Measurements from ENCODE around the gene HOXA2. TPM values are rescaled to one million over a fixed set of nuclear protein-coding genes. Genes with fewer than 3 reads are reported as not detected.

The HOXA2 gene
- total RNA-seq, 1 donor from 2014 or later: 2.0 TPM

- Histone ChIP-seq H3K27me3 (no peaks in the 10 kb centered on the region), H3K9me3 (no peaks in the 10 kb centered on the region), H3K4me1 (peaks cover 13% of the 10 kb centered on the region), H3K27ac (no peak overlapping the region), H3K4me3 (no peak overlapping the region), H3K36me3 (no peaks in the 10 kb centered on the region)
- TF ChIP-seq CTCF (IDR thresholded peaks at IDR 0.05) (no peak), POLR2AphosphoS5 (IDR thresholded peaks at IDR 0.05; ENCODE audit: insufficient read depth in 1 of 2, low read depth in 1 of 2) (no peak), POLR2A (IDR thresholded peaks at IDR 0.05) (no peak)
- peak in 1 of 2 donors; percentile 61 for DNase-seq (ENCODE audit: extremely low spot score in 2 of 2)
- intact Hi-C loops (cut with DNase I): no loop called here
Measured at GRCh38 chr7:27114881-27115220, 12.4 kb upstream of the HOXA2 start.

DNA sequence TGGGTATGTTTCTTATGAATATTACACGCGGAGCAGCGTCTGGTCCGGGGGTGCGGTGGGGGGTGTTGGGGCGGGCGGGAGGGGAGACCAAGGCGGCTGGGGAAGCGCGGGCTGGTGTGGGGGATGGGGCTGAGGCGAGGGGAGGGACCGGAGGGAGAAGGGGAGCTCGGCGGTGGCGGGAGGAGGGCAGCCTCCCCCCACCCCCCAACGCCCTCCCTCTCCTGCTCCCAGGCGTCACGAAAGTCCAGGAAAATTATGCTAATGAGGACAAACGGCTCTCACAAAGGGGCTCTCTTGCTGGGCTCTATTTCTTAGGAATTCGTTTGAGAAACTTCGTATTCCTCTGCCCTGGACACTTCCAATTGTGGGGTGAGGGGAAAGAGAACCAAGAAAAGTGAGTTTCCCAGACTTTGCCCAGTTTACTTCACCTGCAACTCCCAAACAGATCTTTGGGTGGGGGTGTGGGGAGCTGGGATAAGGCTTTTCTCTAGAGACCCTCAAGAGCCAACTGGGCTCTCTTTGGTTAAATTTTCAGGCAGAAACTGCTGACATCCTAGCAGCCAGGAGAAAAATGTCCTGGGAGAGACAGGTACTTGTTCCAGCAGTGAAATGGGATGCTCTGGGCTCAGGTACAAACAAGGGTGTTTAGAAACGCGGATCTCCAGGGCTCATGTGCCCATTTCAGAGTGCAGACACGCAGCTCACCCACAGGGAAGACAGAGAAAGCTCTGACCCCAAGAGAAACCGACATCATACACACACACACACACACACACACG is 11.7 kb upstream of the HOXA2 start:
- Histone ChIP-seq H3K27ac (peak overlapping the region; percentile 75), H3K4me3 (peak overlapping the region; percentile 50 to 53), H3K36me3 (no peaks in the 10 kb centered on the region), H3K27me3 (no peaks in the 10 kb centered on the region), H3K9me3 (no peaks in the 10 kb centered on the region), H3K4me1 (peaks cover 13% of the 10 kb centered on the region)
- peak in 1 of 2 donors; percentile 46 for DNase-seq (ENCODE audit: extremely low spot score in 2 of 2)
- TF ChIP-seq POLR2AphosphoS5 (IDR thresholded peaks at IDR 0.05; ENCODE audit: insufficient read depth in 1 of 2, low read depth in 1 of 2): no peak
- TF ChIP-seq POLR2A (IDR thresholded peaks at IDR 0.05): no peak
- no peak for TF ChIP-seq CTCF (IDR thresholded peaks at IDR 0.05)
- intact Hi-C loops (cut with DNase I): no loop called here

GRCh38 chr7:27112955-27113949 is 10.8 kb upstream of the HOXA2 start:
- H3K27ac ChIP-seq: peak overlapping the region; percentile 75
- intact Hi-C loops (cut with DNase I): no loop called here
- no peaks in the 10 kb centered on the region for H3K27me3 ChIP-seq
- H3K36me3 ChIP-seq: no peaks in the 10 kb centered on the region
- H3K9me3 ChIP-seq: no peaks in the 10 kb centered on the region
- no peak for DNase-seq (ENCODE audit: extremely low spot score in 2 of 2)
- peak overlapping the region; percentile 50 to 53 for H3K4me3 ChIP-seq
- TF ChIP-seq POLR2AphosphoS5 (IDR thresholded peaks at IDR 0.05; ENCODE audit: insufficient read depth in 1 of 2, low read depth in 1 of 2): peak; percentile 22 to 48
- TF ChIP-seq CTCF (IDR thresholded peaks at IDR 0.05): no peak
- TF ChIP-seq POLR2A (IDR thresholded peaks at IDR 0.05): no peak
- peaks cover 13% of the 10 kb centered on the region for H3K4me1 ChIP-seq

DNA sequence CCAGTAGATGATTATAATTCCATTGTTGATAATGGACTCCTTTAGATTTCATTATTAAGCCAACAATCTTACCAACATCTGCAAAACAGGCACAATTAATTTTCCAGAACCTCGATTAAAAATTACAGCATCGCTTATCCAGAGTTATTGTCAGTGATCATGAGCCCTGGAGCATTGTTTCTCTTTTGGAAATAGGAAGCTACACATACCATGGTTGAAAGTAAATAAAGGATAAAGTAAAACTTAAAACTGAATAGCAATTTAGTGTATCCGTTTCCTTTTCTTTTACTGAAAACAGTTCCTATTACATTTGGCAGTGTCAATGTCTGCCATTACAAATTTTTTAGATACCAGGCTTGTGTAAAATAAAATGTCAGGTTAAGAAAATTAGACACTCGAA is 9.9 kb upstream of the HOXA2 start:
- no peaks in the 10 kb centered on the region for H3K9me3 ChIP-seq
- TF ChIP-seq POLR2A (IDR thresholded peaks at IDR 0.05) (no peak), CTCF (IDR thresholded peaks at IDR 0.05) (no peak), POLR2AphosphoS5 (IDR thresholded peaks at IDR 0.05; ENCODE audit: insufficient read depth in 1 of 2, low read depth in 1 of 2) (peak in 1 of 2 donors; percentile 19)
- no peak overlapping the region for H3K4me3 ChIP-seq
- intact Hi-C loops (cut with DNase I): no loop called here
- no peaks in the 10 kb centered on the region for H3K27me3 ChIP-seq
- H3K36me3 ChIP-seq: no peaks in the 10 kb centered on the region
- H3K4me1 ChIP-seq: peaks cover 13% of the 10 kb centered on the region
- no peak overlapping the region for H3K27ac ChIP-seq
- no peak for DNase-seq (ENCODE audit: extremely low spot score in 2 of 2)
